GM21367 (cell line): Measurements from ENCODE around the gene SMURF2.
A peak's percentile ranks its signal among the peaks of the same experiment; 100 is the strongest.

Experiments
- ATAC-seq: cut with Tn5 transposase; IDR thresholded peaks from one replicate; pipeline ENCODE4 v1.9.1; 2021; ENCODE audit not compliant: unreplicated experiment

Gene SMURF2

GRCh38 chr17:64505340-64506200, 156.5 kb downstream of the SMURF2 start:
- ATAC-seq, result no peak

GRCh38 chr17:64504769-64505339, 157.3 kb downstream of the SMURF2 start:
- ATAC-seq, result no peak

- ATAC-seq, result no peak
These were observed 158.0 kb downstream of the SMURF2 start for GRCh38 chr17:64503821-64504768.

GRCh38 chr17:64503341-64503740, 158.8 kb downstream of the SMURF2 start:
- no peak for ATAC-seq

GRCh38 chr17:64502809-64503208, 159.3 kb downstream of the SMURF2 start:
- no peak for ATAC-seq

- ATAC-seq, result no peak
These were observed 160.1 kb downstream of the SMURF2 start for GRCh38 chr17:64502021-64502420.

- ATAC-seq, result no peak
These were observed 161.0 kb downstream of the SMURF2 start for GRCh38 chr17:64500862-64501765.

GRCh38 chr17:64500487-64500859, 161.6 kb downstream of the SMURF2 start:
- ATAC-seq, result no peak

- no peak for ATAC-seq
These were observed 162.2 kb downstream of the SMURF2 start for GRCh38 chr17:64499805-64500486.

- no peak for ATAC-seq
These were observed 163.6 kb downstream of the SMURF2 start for GRCh38 chr17:64498308-64499203.

GRCh38 chr17:64497565-64498035, 164.5 kb downstream of the SMURF2 start:
- ATAC-seq, result no peak

- ATAC-seq, result peak; percentile 57
These were observed 165.1 kb downstream of the SMURF2 start, which contains the start of gene POLG2 for GRCh38 chr17:64496786-64497564. POLG2 (minus strand) TSS chr17:64497054; CDS start chr17:64496968, 86 bp downstream.

- ATAC-seq, result no peak
These were observed 165.7 kb downstream of the SMURF2 start for GRCh38 chr17:64496348-64496785.
